ENCODE results near the gene NOL9. TPM values are rescaled to one million over a fixed set of nuclear protein-coding genes. Genes with fewer than 3 reads are reported as not detected.

The NOL9 gene
- total and polyA plus RNA-seq, 4 donors, result 3.4 to 29.4 (median 16.7) TPM

DNA sequence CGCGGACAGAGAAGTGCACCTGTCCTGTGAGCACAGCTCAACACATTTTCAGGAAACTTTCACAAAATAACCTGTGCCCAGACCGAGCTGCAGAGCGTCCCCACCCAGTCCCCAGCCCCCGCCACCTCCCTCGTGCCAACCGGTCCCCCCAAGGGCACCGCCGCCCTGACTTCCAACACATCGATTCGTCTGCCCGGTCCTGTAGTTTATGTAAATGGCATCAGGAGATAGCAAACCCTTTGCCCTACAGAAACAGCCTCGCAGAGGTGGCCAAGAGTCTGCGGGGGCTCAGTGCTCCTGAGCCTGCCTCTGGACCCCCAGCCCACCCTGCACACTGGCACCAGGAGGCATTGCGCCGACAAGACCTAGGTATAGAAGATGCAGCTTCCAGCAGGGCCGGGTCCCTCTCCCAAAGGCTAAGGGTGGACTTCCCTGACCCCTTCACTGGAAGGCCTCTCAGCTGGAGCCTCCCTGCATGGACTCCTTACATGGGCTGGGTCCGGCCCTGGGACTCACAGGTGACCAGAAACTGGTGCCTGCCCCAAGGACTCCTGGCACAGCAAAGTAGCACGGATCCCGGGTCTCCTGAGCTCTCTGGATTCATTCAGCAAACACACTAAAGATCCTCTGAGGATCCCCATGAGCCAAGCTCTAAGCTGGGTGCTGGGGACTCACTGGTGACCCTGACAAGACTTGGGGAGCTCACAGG is 56.3 kb downstream of the NOL9 start:
- Histone ChIP-seq H3K27me3 (ENCODE audit: control insufficient read depth in 3 of 3, insufficient read depth in 3 of 3, low read length in 2 of 3) (no peaks in the 10 kb centered on the region), H3K4me3 (peak overlapping the region; percentile 43), H3K4me1 (ENCODE audit: control insufficient read depth in 5 of 5, insufficient read depth in 5 of 5, low read length in 5 of 5) (peaks cover 0 to 21% (median 5%) of the 10 kb centered on the region in 5 donors), H3K36me3 (ENCODE audit: control insufficient read depth in 4 of 4, insufficient read depth in 4 of 4, low read length in 4 of 4) (no peaks in the 10 kb centered on the region), H3K27ac (ENCODE audit: low read depth in 1 of 2, low read length in 1 of 2) (no peak overlapping the region), H3K9ac (ENCODE audit: insufficient read depth in 1 of 2, low read length in 2 of 2) (no peak overlapping the region), H3K9me3 (ENCODE audit: control insufficient read depth in 4 of 4, insufficient read depth in 3 of 4, low read length in 3 of 4) (no peaks in the 10 kb centered on the region)
- WGBS, 2 donors, result 48 to 50% methylated on average over 19 to 20 of the region's 20 CpGs
- DNase-seq (no peak), ATAC-seq (ENCODE audit: insufficient read depth, low FRiP score) (no peak)
- no peak for TF ChIP-seq CTCF (IDR thresholded peaks at IDR 0.05; ENCODE audit: control extremely low read depth, extremely low read depth)

DNA sequence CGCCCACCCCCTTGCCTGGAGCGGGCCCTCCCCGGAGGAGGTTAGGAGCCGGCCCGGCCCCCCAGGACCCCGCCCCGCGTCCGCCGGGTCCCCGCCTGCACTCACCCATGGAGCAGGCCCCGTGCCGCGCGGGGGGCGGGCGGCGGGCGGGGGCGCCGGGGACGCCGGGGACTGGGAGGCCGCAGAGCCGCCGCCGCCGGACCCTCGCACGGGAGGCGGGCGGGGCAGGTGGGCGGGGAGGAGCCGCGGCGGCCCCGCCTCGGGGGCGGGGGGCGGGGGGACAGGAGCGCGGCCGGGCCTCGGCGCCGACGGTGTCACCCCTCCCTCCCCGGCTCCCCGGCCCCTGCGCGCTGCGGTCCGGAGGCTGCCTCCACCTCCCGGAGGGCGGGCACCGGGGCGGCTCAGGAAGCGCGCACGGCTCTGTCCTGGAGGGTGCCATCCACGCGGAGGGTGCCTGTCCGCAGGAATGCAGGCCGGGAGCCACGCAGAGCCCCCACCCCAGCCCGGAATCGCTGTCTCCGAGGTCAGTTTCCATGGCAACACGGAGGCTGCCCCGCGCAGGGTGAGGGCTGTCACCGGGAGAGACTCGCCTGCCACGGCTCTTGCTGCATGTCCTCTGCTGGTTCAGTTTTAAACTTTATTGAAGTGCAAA is 57.0 kb downstream of the NOL9 start:
- Histone ChIP-seq H3K27me3 (ENCODE audit: control insufficient read depth in 3 of 3, insufficient read depth in 3 of 3, low read length in 2 of 3) (no peaks in the 10 kb centered on the region), H3K4me1 (ENCODE audit: control insufficient read depth in 5 of 5, insufficient read depth in 5 of 5, low read length in 5 of 5) (peaks cover 0 to 16% (median 5%) of the 10 kb centered on the region in 5 donors), H3K9me3 (ENCODE audit: control insufficient read depth in 4 of 4, insufficient read depth in 3 of 4, low read length in 3 of 4) (no peaks in the 10 kb centered on the region), H3K36me3 (ENCODE audit: control insufficient read depth in 4 of 4, insufficient read depth in 4 of 4, low read length in 4 of 4) (no peaks in the 10 kb centered on the region), H3K4me3 (peak overlapping the region; percentile 43), H3K27ac (ENCODE audit: low read depth in 1 of 2, low read length in 1 of 2) (no peak overlapping the region), H3K9ac (ENCODE audit: insufficient read depth in 1 of 2, low read length in 2 of 2) (no peak overlapping the region)
- 0 to 1% methylated on average over 34 to 74 of the region's 74 CpGs for WGBS, 2 donors
- no peak for TF ChIP-seq CTCF (IDR thresholded peaks at IDR 0.05; ENCODE audit: control extremely low read depth, extremely low read depth)
- DNase-seq (peak; percentile 54 to 67 (median 56)), ATAC-seq (ENCODE audit: insufficient read depth, low FRiP score) (no peak)

- no peak overlapping the region for H3K27ac ChIP-seq (ENCODE audit: low read depth in 1 of 2, low read length in 1 of 2)
Observed at GRCh38 chr1:6496890-6497214, 57.5 kb downstream of the NOL9 start.

More at GRCh38 chr1:6496890-6497214, 57.5 kb downstream of the NOL9 start:
- H3K9ac ChIP-seq (ENCODE audit: insufficient read depth in 1 of 2, low read length in 2 of 2), result peak overlapping the region in 1 of 2 donors; percentile 9
- no peak for DNase-seq
- no peaks in the 10 kb centered on the region for H3K9me3 ChIP-seq (ENCODE audit: control insufficient read depth in 4 of 4, insufficient read depth in 3 of 4, low read length in 3 of 4)
- peaks cover 0 to 14% (median 5%) of the 10 kb centered on the region in 5 donors for H3K4me1 ChIP-seq (ENCODE audit: control insufficient read depth in 5 of 5, insufficient read depth in 5 of 5, low read length in 5 of 5)
- H3K4me3 ChIP-seq, result no peak overlapping the region
- ATAC-seq (ENCODE audit: insufficient read depth, low FRiP score), result no peak
- WGBS, 2 donors, result 3 to 7% methylated on average over 17 to 21 of the region's 21 CpGs
- H3K36me3 ChIP-seq (ENCODE audit: control insufficient read depth in 4 of 4, insufficient read depth in 4 of 4, low read length in 4 of 4), result no peaks in the 10 kb centered on the region
- H3K27me3 ChIP-seq (ENCODE audit: control insufficient read depth in 3 of 3, insufficient read depth in 3 of 3, low read length in 2 of 3), result no peaks in the 10 kb centered on the region
- no peak for TF ChIP-seq CTCF (IDR thresholded peaks at IDR 0.05; ENCODE audit: control extremely low read depth, extremely low read depth)

Measured in lung (tissue), 12 donors.